ENCODE results near the gene RPP25L. TPM values are rescaled to one million over a fixed set of nuclear protein-coding genes. Genes with fewer than 3 reads are reported as not detected.

Gene RPP25L
- polyA plus RNA-seq, 3 donors = 20.1 to 42.3 (median 39.4) TPM

GRCh38 chr9:34651321-34651720 is 39.4 kb upstream of the RPP25L start:
- no peaks in the 10 kb centered on the region for H3K9me3 ChIP-seq (replicated peaks in 1 of 2; ENCODE audit: control insufficient read depth in 1 of 2, insufficient read depth in 1 of 2, low read length in 2 of 2)
- H3K4me3 Mint-ChIP-seq = no peak overlapping the region
- no peak overlapping the region for H3K27ac Mint-ChIP-seq
- H3K9me3 Mint-ChIP-seq = peaks cover 0 to 4% (median 0%) of the 10 kb centered on the region in 7 donors
- H3K4me1 Mint-ChIP-seq = peaks cover 41% of the 10 kb centered on the region
- peaks cover 34 to 44% of the 10 kb centered on the region in 2 donors for H3K36me3 Mint-ChIP-seq
- H3K27me3 ChIP-seq (ENCODE audit: control insufficient read depth in 2 of 2, insufficient read depth in 2 of 2, low read length in 2 of 2) = no peaks in the 10 kb centered on the region
- peaks cover 18 to 30% of the 10 kb centered on the region in 2 donors for H3K36me3 ChIP-seq (replicated peaks in 1 of 2; ENCODE audit: control insufficient read depth in 1 of 2, insufficient read depth in 2 of 2, low read length in 2 of 2)
- peaks cover 4% of the 10 kb centered on the region for H3K79me2 ChIP-seq (ENCODE audit: insufficient read depth, low read length)
- intact Hi-C loops (cut with micrococcal nuclease) = no loop called here
- no peak overlapping the region for H3K9ac ChIP-seq (ENCODE audit: insufficient read depth, low read length, poor library complexity, severe bottlenecking)
- no peak overlapping the region for H3K4me3 ChIP-seq (replicated peaks in 1 of 3; ENCODE audit: low read depth in 2 of 3, low read length in 3 of 3)
- H3K4me2 ChIP-seq (replicated peaks; ENCODE audit: extremely low read depth, low read length, poor library complexity, severe bottlenecking) = no peak overlapping the region
- no peak for TF ChIP-seq CTCF (IDR thresholded peaks at IDR 0.05)
- no peak overlapping the region for H2AFZ ChIP-seq (ENCODE audit: insufficient read depth, low read depth, low read length, poor library complexity, severe bottlenecking)
- H3K27me3 Mint-ChIP-seq (ENCODE audit: low read depth in 3 of 3) = peaks cover 6 to 14% (median 8%) of the 10 kb centered on the region in 3 donors
- H3K4me1 ChIP-seq (ENCODE audit: control insufficient read depth in 1 of 2, insufficient read depth in 2 of 2, low read length in 2 of 2) = peaks cover 17 to 25% of the 10 kb centered on the region in 2 donors
- WGBS (ENCODE audit: insufficient coverage) = 100% methylated on average over 1 of the region's 4 CpGs
- DNase-seq = no peak
- H3K27ac ChIP-seq (ENCODE audit: low read depth in 1 of 2, low read length in 2 of 2) = no peak overlapping the region
- peaks cover 14% of the 10 kb centered on the region for H4K20me1 ChIP-seq (ENCODE audit: insufficient read depth, low read length)

DNA sequence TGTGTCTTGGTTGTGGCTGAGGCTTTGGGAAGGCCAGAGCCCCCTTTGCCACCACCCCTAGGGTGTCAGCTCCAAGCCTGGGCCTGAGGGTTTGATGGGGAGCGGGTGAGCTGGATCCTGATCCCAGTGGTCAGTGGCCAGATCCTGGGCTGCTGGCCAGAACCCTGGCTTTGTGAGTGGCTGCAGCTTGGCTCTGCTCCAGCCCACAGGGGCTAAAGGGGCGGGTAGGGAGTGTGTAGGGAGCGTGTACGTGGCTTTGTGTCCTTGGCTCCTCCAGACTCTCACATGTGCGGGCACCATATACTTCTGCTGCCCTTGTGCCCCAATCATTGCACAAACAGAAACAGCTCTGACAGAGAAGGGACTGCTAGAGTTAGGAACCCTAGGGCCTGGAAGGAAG is 38.9 kb upstream of the RPP25L start:
- peaks cover 34 to 44% of the 10 kb centered on the region in 2 donors for H3K36me3 Mint-ChIP-seq
- no peak for DNase-seq
- H3K4me1 Mint-ChIP-seq = peaks cover 43% of the 10 kb centered on the region
- H3K4me3 Mint-ChIP-seq = no peak overlapping the region
- Histone ChIP-seq H2AFZ (ENCODE audit: insufficient read depth, low read depth, low read length, poor library complexity, severe bottlenecking) (no peak overlapping the region), H3K27me3 (ENCODE audit: control insufficient read depth in 2 of 2, insufficient read depth in 2 of 2, low read length in 2 of 2) (no peaks in the 10 kb centered on the region), H3K9ac (ENCODE audit: insufficient read depth, low read length, poor library complexity, severe bottlenecking) (no peak overlapping the region), H3K4me3 (replicated peaks in 1 of 3; ENCODE audit: low read depth in 2 of 3, low read length in 3 of 3) (no peak overlapping the region), H3K9me3 (replicated peaks in 1 of 2; ENCODE audit: control insufficient read depth in 1 of 2, insufficient read depth in 1 of 2, low read length in 2 of 2) (no peaks in the 10 kb centered on the region), H3K27ac (ENCODE audit: low read depth in 1 of 2, low read length in 2 of 2) (no peak overlapping the region), H3K79me2 (ENCODE audit: insufficient read depth, low read length) (peaks cover 4% of the 10 kb centered on the region), H3K4me2 (replicated peaks; ENCODE audit: extremely low read depth, low read length, poor library complexity, severe bottlenecking) (no peak overlapping the region), H3K36me3 (replicated peaks in 1 of 2; ENCODE audit: control insufficient read depth in 1 of 2, insufficient read depth in 2 of 2, low read length in 2 of 2) (peaks cover 18 to 30% of the 10 kb centered on the region in 2 donors), H3K4me1 (ENCODE audit: control insufficient read depth in 1 of 2, insufficient read depth in 2 of 2, low read length in 2 of 2) (peaks cover 21 to 29% of the 10 kb centered on the region in 2 donors), H4K20me1 (ENCODE audit: insufficient read depth, low read length) (peaks cover 14% of the 10 kb centered on the region)
- H3K27ac Mint-ChIP-seq = no peak overlapping the region
- 100% methylated on average over 1 of the region's 5 CpGs for WGBS (ENCODE audit: insufficient coverage)
- H3K9me3 Mint-ChIP-seq = peaks cover 0 to 4% (median 0%) of the 10 kb centered on the region in 7 donors
- intact Hi-C loops (cut with micrococcal nuclease) = no loop called here
- peaks cover 6 to 14% (median 8%) of the 10 kb centered on the region in 3 donors for H3K27me3 Mint-ChIP-seq (ENCODE audit: low read depth in 3 of 3)
- TF ChIP-seq CTCF (IDR thresholded peaks at IDR 0.05) = no peak
